ENCODE measurements around the gene MREG.

Gene MREG

GRCh38 chr2:215918901-215919599 lies 94.3 kb downstream of the MREG start:
- DNase-seq (ENCODE audit: low spot score): no peak

DNA sequence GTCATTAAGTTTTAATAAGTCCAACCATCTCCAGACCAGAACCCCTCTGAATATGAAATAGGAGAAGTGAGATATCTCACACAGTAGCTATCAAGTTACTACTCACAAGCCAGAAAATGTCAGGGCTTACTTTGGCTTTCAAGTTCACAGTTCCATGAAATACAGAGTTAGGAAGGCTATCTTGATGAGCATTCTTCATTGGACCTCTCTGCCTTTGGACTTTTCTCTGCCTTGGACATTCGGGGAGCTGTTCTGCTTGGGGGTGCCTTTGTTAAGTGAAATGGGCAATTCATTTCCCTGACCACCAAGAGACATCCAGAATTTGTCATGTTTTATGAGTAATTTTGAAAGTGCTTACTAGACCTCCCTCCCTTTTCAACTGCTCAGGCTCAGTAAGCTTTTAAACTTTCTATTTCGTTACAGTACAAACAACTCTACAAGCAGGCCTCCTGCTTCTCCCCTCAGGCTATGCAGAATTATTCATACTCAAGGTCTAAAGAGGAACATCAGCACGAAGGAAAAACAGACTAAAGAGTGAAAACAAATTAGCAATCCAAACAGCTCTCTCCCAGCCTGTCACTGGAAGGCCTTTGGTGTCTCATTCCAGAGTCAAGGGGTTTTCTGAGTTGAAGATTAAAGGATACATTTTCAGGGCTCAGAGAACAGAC lies 95.3 kb downstream of the MREG start:
- peak; percentile 56 for DNase-seq (ENCODE audit: low spot score)

- no peak for DNase-seq (ENCODE audit: low spot score)
Measured at GRCh38 chr2:215915441-215915840, 97.9 kb downstream of the MREG start.

GRCh38 chr2:215914777-215915165 lies 98.6 kb downstream of the MREG start:
- DNase-seq (ENCODE audit: low spot score): no peak

DNA sequence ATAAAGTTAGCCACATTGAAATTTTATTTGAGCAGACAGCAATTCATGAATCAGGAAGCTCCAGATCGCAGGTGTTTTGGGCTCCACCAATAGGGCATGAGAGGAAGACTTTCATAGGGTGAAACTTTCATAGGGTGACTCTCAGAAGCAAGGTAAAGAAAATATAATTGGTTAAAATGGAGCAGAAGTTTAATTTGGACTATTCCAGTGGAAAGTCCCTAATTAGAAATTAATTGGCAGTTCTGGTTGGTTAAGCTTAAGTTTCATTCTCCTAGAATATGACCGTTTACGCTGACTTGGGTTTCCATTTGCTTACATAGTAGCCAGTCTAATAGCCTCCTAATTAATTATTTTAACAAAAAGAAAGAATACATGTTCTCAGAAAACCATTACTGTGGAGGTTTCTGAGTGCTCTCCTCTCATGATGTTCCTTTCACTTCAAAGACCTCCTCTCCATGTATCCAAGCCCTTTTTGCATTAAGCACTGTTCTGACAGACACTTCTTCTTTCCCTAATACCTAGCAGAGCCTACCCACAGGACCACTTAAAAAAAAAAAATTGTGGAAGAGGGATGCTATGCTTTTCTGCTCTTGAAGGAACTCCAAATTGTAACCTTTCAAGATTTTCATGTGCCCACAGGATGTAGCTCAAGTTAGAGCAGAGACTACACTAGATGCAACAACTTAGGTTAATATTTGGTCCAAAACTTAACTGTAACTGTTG lies 99.1 kb downstream of the MREG start:
- no peak for DNase-seq (ENCODE audit: low spot score)

DNA sequence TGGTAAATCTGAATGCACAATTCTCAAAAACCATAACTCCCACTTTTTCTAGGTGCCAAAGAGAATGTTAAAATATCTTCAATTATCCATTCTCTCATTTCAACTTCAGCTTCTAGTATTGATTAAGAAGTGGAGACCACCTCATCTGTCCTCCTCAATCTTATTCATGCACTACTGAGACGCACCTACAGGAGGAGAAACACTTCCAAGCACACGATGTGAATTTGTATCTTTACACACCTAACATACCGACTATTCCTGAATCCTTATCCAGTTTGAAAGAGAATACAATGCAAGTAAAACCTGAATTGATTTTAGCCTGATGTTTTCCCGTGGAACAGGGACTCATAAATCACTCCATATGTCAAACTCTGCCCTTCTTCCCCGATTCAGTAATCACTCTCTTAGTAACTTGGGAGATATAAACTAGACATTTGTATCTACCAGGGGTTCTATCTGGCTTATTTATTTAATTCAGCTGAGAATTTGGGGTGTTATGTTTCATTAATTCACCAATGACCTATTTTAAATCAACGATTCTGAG lies 101.0 kb downstream of the MREG start:
- DNase-seq (ENCODE audit: low spot score): no peak

DNA sequence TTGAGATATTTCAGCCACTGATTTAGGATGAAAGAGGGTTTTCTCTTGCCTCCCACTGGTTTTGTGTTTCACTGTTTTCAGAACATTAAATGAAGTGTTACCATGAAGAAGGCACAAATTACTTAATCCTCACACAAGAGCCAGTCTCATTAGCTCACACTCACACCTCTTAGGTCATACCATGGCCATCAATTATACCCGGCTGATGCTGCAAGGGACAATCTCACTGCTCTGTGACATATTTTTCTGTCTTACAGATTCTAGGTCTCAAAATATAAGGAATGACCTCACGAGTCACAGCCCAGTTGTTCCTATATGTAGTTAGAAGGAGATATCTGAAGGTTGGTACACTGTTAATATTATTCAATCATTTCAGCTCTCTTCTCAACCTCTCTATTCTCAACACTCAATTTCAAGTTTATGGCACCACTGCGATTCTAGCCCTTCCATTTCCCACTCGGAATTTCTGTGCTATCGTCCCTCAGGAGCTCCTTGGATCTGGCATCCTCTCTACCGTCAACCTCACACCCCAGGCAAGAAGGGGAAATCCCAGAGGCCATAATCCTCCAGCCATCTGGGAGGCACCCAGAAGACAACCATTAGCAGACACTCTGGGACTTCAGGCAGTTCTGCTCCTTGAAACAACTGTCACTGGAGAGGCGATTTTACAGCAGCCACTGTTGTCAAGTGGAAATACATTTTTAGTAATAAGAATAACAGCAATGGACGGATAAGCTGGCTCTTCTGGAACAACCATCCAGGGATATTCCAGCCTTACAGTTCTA lies 101.9 kb downstream of the MREG start:
- no peak for DNase-seq (ENCODE audit: low spot score)

GRCh38 chr2:215910180-215910579 lies 103.2 kb downstream of the MREG start:
- DNase-seq (ENCODE audit: low spot score): no peak

DNA sequence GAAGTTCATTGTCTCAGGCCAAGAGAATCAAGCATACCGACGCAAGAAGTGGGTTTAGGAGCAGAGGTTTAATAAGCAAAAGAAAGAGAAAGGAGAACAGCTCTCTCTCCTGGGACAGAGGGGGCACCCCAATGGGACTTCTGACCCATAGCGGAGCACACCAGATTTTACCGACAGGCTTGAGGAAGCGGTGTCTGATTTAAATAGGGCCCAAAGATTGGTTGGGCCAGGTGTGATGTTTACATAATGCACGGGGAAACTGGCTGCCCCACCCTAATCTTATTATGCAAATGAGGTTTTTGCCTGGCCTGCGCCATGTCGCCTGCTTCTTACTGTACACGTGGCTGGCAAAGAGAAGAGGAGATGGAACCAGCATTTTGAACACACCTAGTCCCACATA lies 106.2 kb downstream of the MREG start:
- DNase-seq (ENCODE audit: low spot score): no peak

GRCh38 chr2:215906458-215906857 lies 106.9 kb downstream of the MREG start:
- DNase-seq (ENCODE audit: low spot score): no peak

- DNase-seq (ENCODE audit: low spot score): no peak
Measured at GRCh38 chr2:215905691-215906090, 107.7 kb downstream of the MREG start.

DNA sequence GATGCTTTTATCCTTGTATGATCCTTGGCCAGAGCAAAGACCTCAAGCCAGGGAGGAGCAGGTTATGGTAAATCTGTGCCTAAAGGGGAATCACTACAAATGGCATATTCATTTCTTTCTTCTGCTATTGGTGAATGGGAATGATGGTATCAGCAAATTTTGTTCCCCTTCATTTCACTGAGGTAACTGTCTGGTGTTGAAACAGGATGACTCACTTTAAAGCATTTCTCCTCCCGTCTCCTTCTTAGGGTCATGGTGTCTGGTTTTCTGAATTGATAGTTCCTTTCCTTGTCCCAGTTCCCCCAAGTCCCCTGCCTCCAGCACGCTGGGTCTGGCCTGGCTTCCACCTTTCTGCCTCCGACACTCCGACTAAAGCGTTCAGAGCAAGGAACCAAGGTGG lies 109.2 kb downstream of the MREG start:
- peak; percentile 69 for DNase-seq (ENCODE audit: low spot score)

DNA sequence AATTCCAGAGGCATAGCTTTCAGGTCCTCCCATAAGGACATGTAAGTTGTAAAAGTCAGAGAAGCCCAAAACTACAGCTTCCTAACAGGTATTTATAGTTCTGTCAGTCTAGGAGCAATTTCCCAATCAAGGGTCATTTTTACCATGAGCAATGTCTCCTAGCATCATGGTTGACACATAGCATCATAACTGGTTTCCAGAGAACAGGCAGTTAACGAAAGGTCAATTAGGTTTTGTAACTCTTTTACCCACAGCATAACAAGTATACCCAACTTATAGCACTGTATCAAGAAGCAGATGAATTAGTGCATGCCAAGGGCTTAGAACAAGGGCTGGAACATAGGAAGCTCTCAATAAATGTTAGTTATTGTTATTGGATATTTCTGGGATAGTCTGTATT lies 110.1 kb downstream of the MREG start:
- no peak for DNase-seq (ENCODE audit: low spot score)

DNA sequence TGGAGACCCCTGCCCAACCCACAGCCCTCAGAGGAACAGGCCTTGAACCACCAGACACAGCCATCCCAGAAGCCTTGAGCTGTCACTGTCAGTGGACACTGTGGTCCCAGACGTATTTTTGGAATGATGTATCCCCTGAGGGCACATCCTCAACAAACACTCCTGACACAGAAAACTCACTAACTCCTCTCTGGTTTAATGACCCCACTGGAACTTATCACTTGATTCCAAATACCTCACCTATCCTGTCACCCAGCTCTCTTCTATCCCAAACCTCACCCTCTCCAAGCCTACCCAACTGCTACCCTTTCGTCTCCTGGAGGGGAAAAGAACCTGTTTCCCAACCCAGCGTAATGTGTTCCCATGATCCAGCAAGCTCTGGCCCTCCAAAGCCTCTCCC lies 111.6 kb downstream of the MREG start:
- DNase-seq (ENCODE audit: low spot score): no peak

DNA sequence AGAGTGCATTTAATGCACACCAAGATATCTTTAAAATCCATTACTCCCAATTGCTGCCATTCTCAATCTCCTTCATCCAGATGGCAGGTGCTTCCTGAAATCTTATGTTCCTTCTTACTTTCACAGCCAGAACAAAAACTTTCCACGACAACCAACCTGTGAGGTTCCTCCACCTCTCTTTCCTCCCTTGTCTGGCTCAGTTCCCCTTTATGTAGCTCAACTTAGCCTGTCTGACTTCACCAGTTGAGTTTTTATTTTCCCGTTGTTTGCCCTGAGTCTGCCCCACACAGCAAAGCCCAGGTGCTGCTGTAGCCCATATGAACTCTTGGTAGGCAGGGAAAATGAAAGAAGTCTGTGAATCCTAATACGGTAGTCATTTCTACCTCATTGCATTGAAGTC lies 112.5 kb downstream of the MREG start:
- no peak for DNase-seq (ENCODE audit: low spot score)

- DNase-seq (ENCODE audit: low spot score): peak; percentile 80
Measured at GRCh38 chr2:215900203-215900611, 113.1 kb downstream of the MREG start.

DNA sequence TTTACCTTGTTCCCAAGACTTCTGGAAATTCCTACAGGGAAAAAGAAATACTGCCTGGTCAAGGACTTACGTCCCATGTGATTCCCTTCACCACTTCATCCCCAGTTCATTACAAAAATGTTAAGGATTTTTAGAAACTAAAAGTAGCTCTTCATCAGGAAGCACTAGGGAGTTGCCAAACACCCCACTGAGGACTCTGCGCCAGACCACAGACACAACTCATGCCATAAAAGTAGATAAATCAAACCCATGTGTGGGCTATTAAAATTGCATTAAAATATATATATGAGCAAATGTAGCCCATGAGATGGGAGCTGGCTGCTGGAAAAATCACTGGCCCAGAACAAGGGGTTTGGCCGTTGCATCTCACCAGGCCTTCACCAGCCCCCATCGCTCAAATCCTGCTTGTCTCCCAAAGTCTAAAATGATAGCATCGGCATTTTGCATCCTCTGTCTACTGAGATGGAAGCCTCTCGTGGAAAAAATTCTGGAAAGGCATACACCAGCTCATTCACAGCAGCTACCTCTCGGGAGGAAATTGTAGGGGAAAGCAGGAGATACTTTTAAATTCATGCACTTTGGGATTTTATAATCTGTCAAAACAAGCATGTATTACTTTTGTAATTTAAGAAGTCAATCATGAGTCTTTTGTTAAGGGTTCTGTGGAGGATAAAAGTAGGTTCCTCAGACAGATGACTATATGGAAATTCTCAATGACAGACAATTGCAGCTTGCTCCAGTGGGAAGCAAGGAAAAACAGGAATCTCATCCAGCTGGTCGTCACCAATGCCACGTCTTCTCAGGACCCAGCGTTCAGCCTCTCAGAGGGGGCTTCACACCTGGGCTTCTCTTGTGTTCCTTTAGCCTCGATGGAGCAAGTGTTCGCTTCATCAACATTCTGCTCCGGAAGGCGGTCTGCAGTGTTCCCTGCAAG lies 113.9 kb downstream of the MREG start:
- peak; percentile 82 for DNase-seq (ENCODE audit: low spot score)

DNA sequence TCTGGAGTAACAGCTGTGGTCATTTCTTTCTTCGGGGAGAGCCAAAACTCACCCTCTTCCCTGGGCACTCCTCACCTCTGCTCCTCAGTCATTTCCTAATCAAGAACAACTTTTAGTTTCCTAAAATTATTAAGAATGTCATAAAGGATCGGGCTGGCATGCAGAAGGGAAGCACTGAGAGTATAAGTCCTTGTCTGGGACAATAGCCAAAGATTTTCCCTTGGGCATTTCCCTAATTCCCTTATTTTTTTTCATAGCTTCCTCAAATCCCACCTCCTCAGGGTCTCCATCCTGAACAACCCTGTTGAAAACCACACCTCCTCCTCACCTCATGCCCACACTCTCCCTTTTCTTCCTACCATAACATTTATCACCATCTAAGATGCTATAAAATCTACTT lies 115.0 kb downstream of the MREG start:
- DNase-seq (ENCODE audit: low spot score): no peak

DNA sequence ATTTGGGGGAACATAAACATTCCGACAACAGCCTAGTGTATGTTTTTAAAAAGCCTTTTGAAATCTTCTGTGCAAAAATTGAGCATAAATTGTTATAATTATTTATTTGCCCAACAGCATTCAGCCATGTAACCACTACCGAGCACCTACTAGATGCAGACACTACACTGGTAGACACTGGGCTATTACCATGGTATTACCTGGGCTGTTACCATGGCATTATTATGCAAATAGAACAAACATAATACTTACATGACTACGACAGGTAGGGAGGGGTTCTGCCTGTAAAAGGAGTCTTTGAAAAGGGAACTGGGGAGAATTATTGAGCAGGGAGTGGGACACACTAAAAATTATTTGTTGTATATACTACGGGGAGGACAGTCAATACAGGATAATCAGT lies 116.4 kb downstream of the MREG start:
- DNase-seq (ENCODE audit: low spot score): no peak

DNA sequence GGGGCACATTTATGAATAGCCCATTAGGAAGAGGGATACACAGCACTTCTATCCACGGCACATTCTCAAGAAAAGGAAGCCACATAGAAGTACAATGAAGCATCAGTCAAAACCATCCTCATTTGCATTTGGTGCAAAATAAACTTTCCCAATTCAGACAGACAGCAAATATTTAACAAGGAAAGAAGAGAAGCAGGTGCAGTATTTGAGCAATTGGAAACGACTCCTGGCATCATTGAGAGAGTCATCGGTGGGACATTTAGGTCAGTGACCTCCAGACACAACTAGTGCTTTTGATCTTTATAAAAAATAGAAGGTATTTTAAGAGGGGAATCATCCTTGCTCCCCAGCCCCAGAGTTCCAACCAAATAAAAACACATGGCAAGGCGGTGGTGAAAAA lies 118.0 kb downstream of the MREG start:
- DNase-seq (ENCODE audit: low spot score): no peak
